Right lobe of liver (tissue), 6 donors: Measurements from ENCODE around the gene XDH. TPM values are rescaled to one million over a fixed set of nuclear protein-coding genes. Genes with fewer than 3 reads are reported as not detected.

Experiments
- ATAC-seq, 4 donors: fragments of 200-7000 bp; cut with Tn5 transposase; one replicate each; pipeline ENCODE4 v1.9.1; 2020; ENCODE audit warnings: mild to moderate bottlenecking in 4 of 4, moderate library complexity in 4 of 4
- DNase-seq, 3 donors: peaks; one replicate each; pipeline ENCODE4 v3.0.0-alpha.2; 2020
- H3K27ac ChIP-seq, 3 donors: fragments of 200-600 bp; one replicate each; pipeline ENCODE4 v1.8.0; 2022
- H3K27me3 ChIP-seq, 2 donors: fragments of 200-600 bp; one replicate each; pipeline ENCODE4 v1.8.0; 2022
- H3K36me3 ChIP-seq, 4 donors: fragments of 200-600 bp; sonication (generic) in 1 of 4; one replicate each; pipeline versions ENCODE4 v1.5.1 to v1.8.0; 2017 to 2022; ENCODE audit warnings: control low read depth in 1 of 4
- H3K4me1 ChIP-seq, 4 donors: fragments of 200-600 bp; sonication (generic) in 1 of 4; one replicate each; pipeline versions ENCODE4 v1.5.1 to v1.8.0; 2017 to 2022; ENCODE audit warnings: control low read depth in 1 of 4
- H3K4me3 ChIP-seq, 3 donors: fragments of 200-600 bp; one replicate each; pipeline ENCODE4 v1.8.0; 2022
- H3K9me3 ChIP-seq, 4 donors: fragments of 200-600 bp; sonication (generic) in 1 of 4; one replicate each; pipeline versions ENCODE4 v1.5.1 to v1.8.0; 2017 to 2022; ENCODE audit warnings: control low read depth in 1 of 4
- CTCF ChIP-seq, 4 donors: fragments of 200-600 bp in 3 of 4; fragments of 450-650 bp in 1 of 4; IDR thresholded peaks; one replicate each; pipeline versions ENCODE4 v1.5.1 to v1.8.0; 2016 to 2022; ENCODE audit warnings: antibody characterized with exemption in 4 of 4, mild to moderate bottlenecking in 2 of 4
- POLR2A ChIP-seq: fragments of 450-650 bp; IDR thresholded peaks from one replicate; pipeline ENCODE4 v1.6.1; 2017; ENCODE audit warnings: antibody characterized with exemption, mild to moderate bottlenecking
- WGBS: methylation state at CpG from one replicate; pipeline ENCODE4 v1.1.6; 2018; ENCODE audit warnings: low coverage, low lambda C conversion rate; ENCODE audit not compliant: insufficient coverage; ENCODE audit errors: missing lambda C conversion rate; 5-methylcytosine and 5-hydroxymethylcytosine counted together
- intact Hi-C, 2 donors: fragments of 100-400 bp; cut with DNase I; formaldehyde crosslinking; loops; one replicate each; pipeline versions ENCODE4 v1.11.2 to v1.14.1; 2022
- total RNA-seq, 6 experiments: library from RNA; depleted of rRNA in 2 of 6; stranded (reverse); fragments of >200 nt in 2 of 6; fragmentation: NEBNext Ultra II Directional in 3 of 6; extraction: Animal tissue kit (Norgen Biotek cat#: 25700) in 3 of 6; gene quantifications; one replicate each; pipeline versions ENCODE4 v1.1.0 to v1.2.4, GENCODE V29; 2016 to 2023
- donor health status: DM: no; HTN: yes; CAD: no.
- donor health status: DM: no; HTN: no; CAD: no.
- donor health status: DM: no; HTN: no; CAD: no.
- donor health status: DM: no; HTN: yes; CAD: no.
- donor health status: DM: no; HTN: yes; CAD: no.

XDH gene
- total RNA-seq, 6 experiments from 2014 or later, result 26.7 to 62.0 (median 37.8) TPM

GRCh38 chr2:31406593-31407385, 7.8 kb downstream of the XDH start:
- H3K36me3 ChIP-seq, result peaks cover 0 to 8% (median 0%) of the 10 kb centered on the region in 4 donors
- 56% methylated on average over 10 of the region's 10 CpGs for WGBS
- no peaks in the 10 kb centered on the region for H3K27me3 ChIP-seq
- TF ChIP-seq POLR2A, result no peak
- no peak for TF ChIP-seq CTCF (IDR thresholded peaks at IDR 0.05)
- peaks cover 0 to 29% (median 12%) of the 10 kb centered on the region in 4 donors for H3K4me1 ChIP-seq
- H3K27ac ChIP-seq, result peak overlapping the region in 1 of 3 donors; percentile 59
- H3K4me3 ChIP-seq, result peak overlapping the region in 1 of 3 donors; percentile 11
- ATAC-seq (peak; percentile 89 to 98 (median 93)), DNase-seq (peak in 2 of 3 donors; percentile 66 to 79)
- H3K9me3 ChIP-seq, result no peaks in the 10 kb centered on the region
- intact Hi-C loops, result no loop called here

- Histone ChIP-seq H3K36me3 (peaks cover 0 to 16% (median 0%) of the 10 kb centered on the region in 4 donors), H3K4me3 (no peak overlapping the region), H3K27me3 (no peaks in the 10 kb centered on the region), H3K27ac (no peak overlapping the region), H3K4me1 (peaks cover 0 to 29% (median 12%) of the 10 kb centered on the region in 4 donors), H3K9me3 (no peaks in the 10 kb centered on the region)
- TF ChIP-seq CTCF (IDR thresholded peaks at IDR 0.05), result no peak
- TF ChIP-seq POLR2A, result no peak
- peak; percentile 82 to 84 (median 83) for DNase-seq
- WGBS, result 72% methylated on average over 4 of the region's 4 CpGs
- intact Hi-C loops, result no loop called here
- peak; percentile 60 to 70 (median 64) for ATAC-seq
Measured at GRCh38 chr2:31404827-31405226, 9.7 kb downstream of the XDH start.

GRCh38 chr2:31404302-31404701, 10.2 kb downstream of the XDH start:
- 75% methylated on average over 1 of the region's 1 CpG for WGBS
- no peak overlapping the region for H3K27ac ChIP-seq

GRCh38 chr2:31402388-31402787, 12.2 kb downstream of the XDH start:
- Histone ChIP-seq H3K27me3 (no peaks in the 10 kb centered on the region), H3K9me3 (no peaks in the 10 kb centered on the region), H3K36me3 (peaks cover 0 to 16% (median 0%) of the 10 kb centered on the region in 4 donors), H3K27ac (no peak overlapping the region), H3K4me3 (no peak overlapping the region), H3K4me1 (peaks cover 0 to 32% (median 14%) of the 10 kb centered on the region in 4 donors)
- intact Hi-C loops, result no loop called here
- ATAC-seq, result no peak
- WGBS, result no CpG with 5 or more reads among the region's 1 CpG
- no peak for DNase-seq
- TF ChIP-seq POLR2A, result no peak
- no peak for TF ChIP-seq CTCF (IDR thresholded peaks at IDR 0.05)

More at GRCh38 chr2:31404302-31404701, 10.2 kb downstream of the XDH start:
- intact Hi-C loops, result no loop called here
- peaks cover 0 to 29% (median 12%) of the 10 kb centered on the region in 4 donors for H3K4me1 ChIP-seq
- H3K9me3 ChIP-seq, result no peaks in the 10 kb centered on the region
- ATAC-seq, result no peak
- no peak for DNase-seq
- TF ChIP-seq POLR2A, result no peak
- TF ChIP-seq CTCF (IDR thresholded peaks at IDR 0.05), result no peak
- H3K36me3 ChIP-seq, result peaks cover 0 to 16% (median 0%) of the 10 kb centered on the region in 4 donors
- H3K4me3 ChIP-seq, result no peak overlapping the region
- H3K27me3 ChIP-seq, result no peaks in the 10 kb centered on the region
